HepG2 (cell line): ENCODE results near the gene HYOU1. TPM values are rescaled to one million over a fixed set of nuclear protein-coding genes. Genes with fewer than 3 reads are reported as not detected.
A peak's percentile ranks its signal among the peaks of the same experiment; 100 is the strongest.

Experiments
- AFF4 ChIP-seq: sonication (generic); formaldehyde crosslinking; IDR thresholded peaks from 2 replicates; pipeline ENCODE4 v1.4.0; 2020; ENCODE audit warnings: missing genetic modification reagents
- CREM ChIP-seq, 2 experiments: sonication (generic) in 1 of 2; formaldehyde crosslinking in 1 of 2; IDR thresholded peaks; 2 replicates each; pipeline versions ENCODE4 v1.4.0 to v1.6.1; 2016 to 2020; ENCODE audit warnings: antibody characterized with exemption in 1 of 2, mild to moderate bottlenecking in 1 of 2, missing genetic modification reagents in 1 of 2
- FOXK1 ChIP-seq: sonication (generic); formaldehyde crosslinking; IDR thresholded peaks from 2 replicates; pipeline ENCODE4 v1.4.0; 2020; ENCODE audit warnings: low read depth, missing genetic modification reagents, borderline replicate concordance
- FOXK2 ChIP-seq: fragments of 450-650 bp; IDR thresholded peaks from 2 replicates; pipeline ENCODE4 v1.6.1; 2016
- FOXO4 ChIP-seq: sonication (generic); formaldehyde crosslinking; conservative IDR thresholded peaks from 2 replicates; pipeline ENCODE4 v1.8.1; 2023; ENCODE audit warnings: missing genetic modification reagents
- HES4 ChIP-seq: sonication (generic); formaldehyde crosslinking; IDR thresholded peaks from 2 replicates; pipeline ENCODE4 v1.9.0; 2021; ENCODE audit warnings: mild to moderate bottlenecking, missing genetic modification reagents, borderline replicate concordance
- KAT8 ChIP-seq: IDR thresholded peaks from 2 replicates; pipeline ENCODE4 v1.6.1; 2016; ENCODE audit warnings: missing genetic modification reagents, missing compliant biosample characterization
- LBX2 ChIP-seq: sonication (generic); formaldehyde crosslinking; IDR thresholded peaks from 2 replicates; pipeline ENCODE4 v1.5.0; 2020; ENCODE audit warnings: missing genetic modification reagents, mild to moderate bottlenecking, borderline replicate concordance
- MAFK ChIP-seq, 2 experiments: IDR thresholded peaks in 1 of 2; conservative IDR thresholded peaks in 1 of 2; 2 replicates each; pipeline ENCODE4 v1.6.1; 2011; ENCODE audit warnings: improper control_type of control experiment in 2 of 2, low read length in 2 of 2
- MATR3 ChIP-seq: sonication (generic); formaldehyde crosslinking; IDR thresholded peaks from 2 replicates; pipeline ENCODE4 v1.4.0; 2020; ENCODE audit warnings: missing genetic modification reagents
- MBD4 ChIP-seq: IDR thresholded peaks from 2 replicates; pipeline ENCODE4 v1.6.1; 2012; ENCODE audit warnings: low read length, inconsistent platforms, borderline replicate concordance
- MTF1 ChIP-seq: sonication (generic); formaldehyde crosslinking; IDR thresholded peaks from 2 replicates; pipeline ENCODE4 v1.5.0; 2020; ENCODE audit warnings: missing genetic modification reagents
- MXD1 ChIP-seq: sonication (generic); formaldehyde crosslinking; IDR thresholded peaks from 2 replicates; pipeline ENCODE4 v1.4.0; 2020; ENCODE audit warnings: mild to moderate bottlenecking, missing genetic modification reagents
- MZF1 ChIP-seq: sonication (generic); formaldehyde crosslinking; IDR thresholded peaks from 2 replicates; pipeline ENCODE4 v1.8.1; 2023; ENCODE audit warnings: mild to moderate bottlenecking, missing genetic modification reagents, borderline replicate concordance
- NR2F1 ChIP-seq, 2 experiments: fragments of 450-650 bp in 1 of 2; formaldehyde crosslinking in 1 of 2; IDR thresholded peaks; 2 replicates each; pipeline versions ENCODE4 v1.5.0 to v1.6.1; 2016 to 2020; ENCODE audit warnings: mild to moderate bottlenecking in 1 of 2, missing compliant biosample characterization in 1 of 2, missing genetic modification reagents in 1 of 2, moderate library complexity in 1 of 2
- PHF20 ChIP-seq: sonication (generic); formaldehyde crosslinking; IDR thresholded peaks from 2 replicates; pipeline ENCODE4 v1.5.0; 2020; ENCODE audit warnings: mild to moderate bottlenecking, missing genetic modification reagents
- SMARCC2 ChIP-seq: fragments of 450-650 bp; IDR thresholded peaks from 2 replicates; pipeline ENCODE4 v1.6.1; 2017; ENCODE audit warnings: antibody characterized with exemption, mild to moderate bottlenecking
- THYN1 ChIP-seq: sonication (generic); formaldehyde crosslinking; IDR thresholded peaks from 2 replicates; pipeline ENCODE4 v1.8.1; 2023; ENCODE audit warnings: low read depth, mild to moderate bottlenecking, moderate library complexity, missing genetic modification reagents, borderline replicate concordance
- ZBTB26 ChIP-seq: IDR thresholded peaks from 2 replicates; pipeline ENCODE4 v1.6.1; 2016; ENCODE audit warnings: missing compliant biosample characterization, missing genetic modification reagents, borderline replicate concordance
- ZNF510 ChIP-seq: sonication (generic); formaldehyde crosslinking; IDR thresholded peaks from 2 replicates; pipeline ENCODE4 v1.4.0; 2020; ENCODE audit warnings: low read depth, mild to moderate bottlenecking, missing genetic modification reagents
- ZNF773 ChIP-seq: sonication (generic); formaldehyde crosslinking; IDR thresholded peaks from 2 replicates; pipeline ENCODE4 v1.4.0; 2020; ENCODE audit warnings: missing genetic modification reagents, borderline replicate concordance
- ZNF850 ChIP-seq: sonication (generic); formaldehyde crosslinking; conservative IDR thresholded peaks from 2 replicates; pipeline ENCODE4 v1.9.0; 2021; ENCODE audit warnings: mild to moderate bottlenecking, missing genetic modification reagents
- polyA plus RNA-seq, 8 experiments: library from polyadenylated mRNA; depleted of rRNA in 3 of 8; stranded (reverse) in 7 of 8; unstranded in 1 of 8; fragments of >200 nt; fragmentation: Illumina TruSeq in 4 of 8; extraction: Trizol in 4 of 8; gene quantifications; 2 replicates each; pipeline versions ENCODE4 v1.2.1 to v1.2.3, GENCODE V29; 2011 to 2016; ENCODE audit warnings: low read depth in 4 of 8, missing spikeins in 1 of 8, mixed read lengths in 1 of 8; ENCODE audit not compliant: insufficient read depth in 1 of 8
- total RNA-seq, 5 experiments: library from RNA; depleted of rRNA; stranded (reverse); fragments of >200 nt; fragmentation: Illumina TruSeq; extraction: Trizol; gene quantifications; 2 replicates each; pipeline ENCODE4 v1.2.3, GENCODE V29; 2016; ENCODE audit warnings: low read depth in 1 of 5

Gene HYOU1
- total and polyA plus RNA-seq, 2 of the 13 experiments (the other 11 are each of a cell fraction or from before 2014, with no cell fraction given): 127 to 155 TPM

- TF ChIP-seq AFF4 (no peak), ZNF773 (CRISPR knock-in tag) (no peak), PHF20 (CRISPR knock-in tag) (0 out of 2 replicates have a peak, but pooled peaks have one; percentile 30), MTF1 (CRISPR knock-in tag) (0 out of 2 replicates have a peak, but pooled peaks have one; percentile 50), MZF1 (no peak), ZNF510 (0 out of 2 replicates have a peak, but pooled peaks have one; percentile 45), THYN1 (CRISPR knock-in tag) (no peak), ZBTB26 (CRISPR knock-in tag) (no peak; the same call in 1 of the 2 replicates), KAT8 (CRISPR knock-in tag) (peak; percentile 69), FOXK1 (CRISPR knock-in tag) (no peak), FOXK2 (no peak), ZNF850 (no peak), LBX2 (CRISPR knock-in tag) (no peak), HES4 (CRISPR knock-in tag) (peak; percentile 64; the same call in 1 of the 2 replicates), MBD4 (no peak), SMARCC2 (no peak), MAFK (conservative IDR thresholded peaks at IDR 0.05 in 1 of 2, IDR thresholded peaks at IDR 0.05 in 1 of 2; ENCODE audit: low read length in 2 of 2) (no peak), FOXO4 (CRISPR knock-in tag) (no peak), MXD1 (CRISPR knock-in tag) (no peak), NR2F1 (CRISPR knock-in tag; IDR thresholded peaks at IDR 0.05) (no peak), MATR3 (CRISPR knock-in tag) (no peak), CREM (IDR thresholded peaks at IDR 0.05) (no peak), CREM (CRISPR knock-in tag; IDR thresholded peaks at IDR 0.05) (no peak)
Measured at GRCh38 chr11:119030329-119031047, 26.5 kb downstream of the HYOU1 start, which contains the start of gene SLC37A4 (continued).
